Vagina (tissue), 2 donors: Measurements from ENCODE around the gene ANGPTL1.

Source experiments
- CTCF ChIP-seq, 3 experiments: fragments of 450-650 bp in 2 of 3; fragments of 200-600 bp in 1 of 3; sonication (generic) in 1 of 3; IDR thresholded peaks; one replicate each; pipeline ENCODE4 v1.5.1; 2017 to 2019; ENCODE audit warnings: antibody characterized with exemption in 3 of 3, mild to moderate bottlenecking in 2 of 3, moderate library complexity in 2 of 3
- POLR2A ChIP-seq, 2 donors: fragments of 450-650 bp; IDR thresholded peaks; one replicate each; pipeline ENCODE4 v1.6.1; 2017; ENCODE audit warnings: antibody characterized with exemption in 2 of 2, mild to moderate bottlenecking in 2 of 2, moderate library complexity in 2 of 2
- POLR2AphosphoS5 ChIP-seq, 2 donors: sonication (generic); formaldehyde crosslinking; IDR thresholded peaks; one replicate each; pipeline ENCODE4 v1.9.0; 2017; ENCODE audit warnings: antibody characterized with exemption in 2 of 2, mild to moderate bottlenecking in 2 of 2, low read depth in 1 of 2; ENCODE audit not compliant: insufficient read depth in 1 of 2

DNA sequence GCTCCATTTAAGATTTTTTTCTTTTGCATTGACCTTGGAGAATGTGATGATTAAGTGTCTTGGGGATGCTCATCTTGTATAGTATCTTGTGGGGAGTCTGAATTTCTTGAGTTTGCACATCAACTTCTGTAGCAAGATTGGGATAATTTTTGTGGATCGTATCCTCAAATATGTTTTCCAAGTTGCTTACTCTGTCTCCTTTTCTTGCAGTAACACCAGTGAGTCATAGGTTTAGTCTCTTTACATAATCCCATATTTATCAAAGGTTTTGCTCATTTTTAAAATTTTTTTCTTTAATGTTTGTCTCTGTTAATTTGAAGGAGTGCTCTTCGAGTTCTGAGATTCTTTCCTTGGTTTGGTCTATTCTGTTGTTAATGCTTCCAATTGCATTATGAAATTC lies 41.7 kb upstream of the ANGPTL1 start:
- TF ChIP-seq CTCF (IDR thresholded peaks at IDR 0.05) (no peak), POLR2AphosphoS5 (IDR thresholded peaks at IDR 0.05; ENCODE audit: insufficient read depth in 1 of 2, low read depth in 1 of 2) (no peak), POLR2A (IDR thresholded peaks at IDR 0.05) (no peak)
